ENCODE data around the gene TXNDC17. TPM values are rescaled to one million over a fixed set of nuclear protein-coding genes. Genes with fewer than 3 reads are reported as not detected.

TXNDC17 gene
- total and polyA plus RNA-seq, 2 of the 13 experiments (the other 11 are each of a cell fraction or from before 2014, with no cell fraction given) = 188 to 266 TPM

- peak; percentile 50; the same call in 1 of the 2 replicates for TF ChIP-seq MAZ (IDR thresholded peaks at IDR 0.05; ENCODE audit: borderline replicate concordance, low read depth, low read length)
- TF ChIP-seq MAZ (CRISPR knock-in tag; IDR thresholded peaks at IDR 0.05; ENCODE audit: low read depth) = no peak; the same call in 1 of the 2 replicates
- TF ChIP-seq MIXL1 (CRISPR knock-in tag; IDR thresholded peaks at IDR 0.05) = peak; percentile 53; the same call in 1 of the 2 replicates
- TF ChIP-seq PATZ1 (CRISPR knock-in tag; IDR thresholded peaks at IDR 0.05) = peak; percentile 92
- TF ChIP-seq ZNF83 (CRISPR knock-in tag; IDR thresholded peaks at IDR 0.05; ENCODE audit: borderline replicate concordance) = no peak
- 0 out of 2 replicates have a peak, but pooled peaks have one; percentile 49 for TF ChIP-seq ZNF230 (CRISPR knock-in tag; IDR thresholded peaks at IDR 0.05)
- TF ChIP-seq MYNN (CRISPR knock-in tag; IDR thresholded peaks at IDR 0.05; ENCODE audit: low read depth) = peak; percentile 88; the same call in 1 of the 2 replicates
- TF ChIP-seq HNF4G (IDR thresholded peaks at IDR 0.05; ENCODE audit: borderline replicate concordance, low read depth, low read length) = peak; percentile 43; the same call in 1 of the 2 replicates
- no peak for TF ChIP-seq HNF4G (CRISPR knock-in tag; IDR thresholded peaks at IDR 0.05; ENCODE audit: borderline replicate concordance, low read depth)
- no peak for TF ChIP-seq SOX6 (IDR thresholded peaks at IDR 0.05)
- TF ChIP-seq SOX6 (CRISPR knock-in tag; IDR thresholded peaks at IDR 0.05) = no peak; the same call in 1 of the 2 replicates
- 0 out of 2 replicates have a peak, but pooled peaks have one; percentile 68 for TF ChIP-seq ATF6 (CRISPR knock-in tag; conservative IDR thresholded peaks at IDR 0.05)
- TF ChIP-seq TOPORS (CRISPR knock-in tag; IDR thresholded peaks at IDR 0.05) = 0 out of 2 replicates have a peak, but pooled peaks have one; percentile 20
- peak; percentile 47; the same call in 1 of the 2 replicates for TF ChIP-seq E2F5 (CRISPR knock-in tag; conservative IDR thresholded peaks at IDR 0.05)
- TF ChIP-seq MXD4 (CRISPR knock-in tag; IDR thresholded peaks at IDR 0.05) = 0 out of 2 replicates have a peak, but pooled peaks have one; percentile 54
- no peak for TF ChIP-seq HOMEZ (CRISPR knock-in tag; IDR thresholded peaks at IDR 0.05; ENCODE audit: low read depth)
- TF ChIP-seq ZNF550 (CRISPR knock-in tag; IDR thresholded peaks at IDR 0.05; ENCODE audit: borderline replicate concordance) = no peak; the same call in 1 of the 2 replicates
Measured at GRCh38 chr17:6640536-6641246, at the start of gene TXNDC17, which contains the start of gene KIAA0753 (continued).

All from HepG2 (cell line).